GM12878 (cell line): ENCODE data around the gene TSPAN5. TPM values are rescaled to one million over a fixed set of nuclear protein-coding genes. Genes with fewer than 3 reads are reported as not detected.

Source experiments
- ATAC-seq: fragments of 200-7000 bp; cut with Tn5 transposase; 3 replicates; pipeline ENCODE4 v1.9.1; 2020; ENCODE audit warnings: mild to moderate bottlenecking, moderate library complexity
- BruUV-seq: library from RNA; stranded (reverse); fragments of 400-500 nt; replicated peaks from 2 replicates; lab custom pipeline; 2021; lab: Mats Ljungman, UMichigan
- CTCF ChIA-PET: fragments of 300-600 bp; sonication (Branson Sonifier 250); formaldehyde crosslinking; extraction: SDS; loops from one replicate; lab custom pipeline; 2021; ENCODE audit warnings: inconsistent platforms; lab: Yijun Ruan, JAX
- POLR2A ChIA-PET: fragments of 350-600 bp; formaldehyde crosslinking; extraction: SDS; loops from one replicate; lab custom pipeline; 2021; ENCODE audit warnings: inconsistent platforms; lab: Charles Lee
- RAD21 ChIA-PET: fragments of 300-600 bp; sonication (Branson Sonifier 250); formaldehyde crosslinking; loops from one replicate; lab custom pipeline; 2023; ENCODE audit warnings: antibody characterized with exemption; ENCODE audit not compliant: unreplicated experiment; lab: Charles Lee
- SMC1A ChIA-PET: fragments of 300-600 bp; sonication (Branson Sonifier 250); formaldehyde crosslinking; loops from one replicate; lab custom pipeline; 2023; ENCODE audit not compliant: unreplicated experiment, uncharacterized antibody; lab: Charles Lee
- DNase-seq: peaks from one replicate; pipeline ENCODE4 v3.0.0-alpha.2; 2011; ENCODE audit warnings: low read depth, low spot score
- FAIRE-seq: peaks from 3 replicates; lab custom pipeline; 2011; peaks lifted over from hg19 to GRCh38; lab: Jason Lieb, UNC
- H2AFZ ChIP-seq: 2 replicates; pipeline ENCODE4 v1.6.0; 2011; ENCODE audit warnings: low read depth, low read length, control low read depth; ENCODE audit not compliant: control insufficient read depth
- H3K27ac ChIP-seq: 2 replicates; pipeline ENCODE4 v1.5.1; 2011; ENCODE audit warnings: control low read depth; ENCODE audit not compliant: control insufficient read depth, insufficient read depth
- H3K27me3 ChIP-seq, 2 experiments: replicated peaks in 1 of 2; 2 replicates each; pipeline versions ENCODE4 v1.6.0 to v1.6.1; 2011; ENCODE audit warnings: low read length in 1 of 2; ENCODE audit not compliant: control insufficient read depth in 2 of 2, insufficient read depth in 2 of 2
- H3K36me3 ChIP-seq, 2 experiments: 2 replicates each; pipeline ENCODE4 v1.5.1; 2011; ENCODE audit warnings: low read length in 1 of 2; ENCODE audit not compliant: control insufficient read depth in 2 of 2, insufficient read depth in 2 of 2
- H3K4me1 ChIP-seq: 2 replicates; pipeline ENCODE4 v1.6.1; 2011; ENCODE audit warnings: mild to moderate bottlenecking, low read length, moderate library complexity, mixed read lengths; ENCODE audit not compliant: control insufficient read depth, insufficient read depth
- H3K4me2 ChIP-seq: 2 replicates; pipeline ENCODE4 v1.6.0; 2011; ENCODE audit warnings: control low read depth; ENCODE audit not compliant: control insufficient read depth, insufficient read depth
- H3K4me3 ChIP-seq: fragments of 200-600 bp; sonication (generic); 2 replicates; pipeline ENCODE4 v1.5.1; 2016
- H3K79me2 ChIP-seq: 2 replicates; pipeline ENCODE4 v1.6.0; 2011; ENCODE audit warnings: low read length; ENCODE audit not compliant: control insufficient read depth, insufficient read depth
- H3K9ac ChIP-seq: 2 replicates; pipeline ENCODE4 v1.8.0; 2011; ENCODE audit warnings: low read length, control low read depth, mixed read lengths; ENCODE audit not compliant: control insufficient read depth, insufficient read depth
- H3K9me3 ChIP-seq: replicated peaks from 3 replicates; pipeline ENCODE4 v1.5.1; 2011; ENCODE audit warnings: mild to moderate bottlenecking, low read length; ENCODE audit not compliant: control insufficient read depth, insufficient read depth
- H4K20me1 ChIP-seq: 2 replicates; pipeline ENCODE4 v1.6.0; 2011; ENCODE audit not compliant: control insufficient read depth, insufficient read depth
- ATF7 ChIP-seq: fragments of 450-650 bp; IDR thresholded peaks from 2 replicates; pipeline ENCODE4 v1.6.1; 2016; ENCODE audit warnings: low read depth, mild to moderate bottlenecking
- CREB1 ChIP-seq: IDR thresholded peaks from 2 replicates; pipeline ENCODE4 v1.6.1; 2012; ENCODE audit warnings: low read depth, mild to moderate bottlenecking, inconsistent platforms
- CUX1 ChIP-seq: IDR thresholded peaks from 2 replicates; pipeline ENCODE4 v1.6.1; 2012; ENCODE audit warnings: improper control_type of control experiment, low read depth, low read length; ENCODE audit not compliant: insufficient replicate concordance
- HCFC1 ChIP-seq: fragments of 150-350 bp; IDR thresholded peaks from 2 replicates; pipeline ENCODE4 v1.6.1; 2014; ENCODE audit warnings: low read length
- HDAC6 ChIP-seq: fragments of 200-600 bp; sonication (generic); IDR thresholded peaks from one replicate; pipeline ENCODE4 v1.8.0; 2017; ENCODE audit warnings: antibody characterized with exemption; ENCODE audit not compliant: unreplicated experiment
- LARP7 ChIP-seq: fragments of 450-650 bp; IDR thresholded peaks from 2 replicates; pipeline ENCODE4 v1.6.1; 2017; ENCODE audit warnings: mild to moderate bottlenecking
- MLLT1 ChIP-seq: fragments of 450-650 bp; IDR thresholded peaks from 2 replicates; pipeline ENCODE4 v1.6.1; 2016; ENCODE audit warnings: mild to moderate bottlenecking
- RBBP5 ChIP-seq: fragments of 200-600 bp; sonication (generic); conservative IDR thresholded peaks from 2 replicates; pipeline ENCODE4 v1.6.1; 2016
- SMAD5 ChIP-seq: IDR thresholded peaks from 2 replicates; pipeline ENCODE4 v1.6.1; 2016; ENCODE audit warnings: antibody characterized with exemption, low read depth
- TAF1 ChIP-seq: IDR thresholded peaks from 2 replicates; pipeline ENCODE4 v1.6.1; 2011; ENCODE audit warnings: mild to moderate bottlenecking, low read depth, low read length, borderline replicate concordance
- TCF3 ChIP-seq: IDR thresholded peaks from 2 replicates; pipeline ENCODE4 v1.6.1; 2012; ENCODE audit warnings: low read depth, mild to moderate bottlenecking, low read length, borderline replicate concordance; ENCODE audit not compliant: insufficient read depth
- YBX1 ChIP-seq: fragments of 450-650 bp; IDR thresholded peaks from 2 replicates; pipeline ENCODE4 v1.6.1; 2016; ENCODE audit warnings: antibody characterized with exemption
- ZBTB11 ChIP-seq: fragments of 450-650 bp; formaldehyde crosslinking; IDR thresholded peaks from 2 replicates; pipeline ENCODE4 v1.5.0; 2022; ENCODE audit warnings: mild to moderate bottlenecking, missing genetic modification characterization
- ZBTB33 ChIP-seq: fragments of 450-650 bp; IDR thresholded peaks from 2 replicates; pipeline ENCODE4 v1.6.1; 2017; ENCODE audit warnings: mild to moderate bottlenecking
- WGBS: methylation state at CpG from one replicate; pipeline ENCODE4 v1.1.6; 2016; ENCODE audit warnings: low lambda C conversion rate; ENCODE audit not compliant: insufficient replicate concordance, insufficient coverage; ENCODE audit errors: missing lambda C conversion rate; 5-methylcytosine and 5-hydroxymethylcytosine counted together
- in situ Hi-C: fragments of 300-500 bp; cut with MboI; formaldehyde crosslinking; loops from 9 replicates; pipeline ENCODE4 v1.14.3; 2018; ENCODE audit warnings: mixed read lengths
- intact Hi-C: fragments of 100-400 bp; cut with micrococcal nuclease; formaldehyde crosslinking; loops from one replicate; pipeline ENCODE4 v1.14.2; 2022; ENCODE audit not compliant: unreplicated experiment
- polyA plus RNA-seq, 11 experiments: library from polyadenylated mRNA; depleted of rRNA in 4 of 11; unstranded in 6 of 11; stranded (reverse) in 5 of 11; fragments of >200 nt; fragmentation: Nextera tagmentation in 4 of 11; fragmentation: Illumina TruSeq in 1 of 11; extraction: Ambion mirVana in 4 of 11; extraction: Trizol in 1 of 11; gene quantifications; 1 replicate in 1 of 11; 2 replicates in 10 of 11; pipeline versions ENCODE4 v1.2.1 to v1.2.3, GENCODE V29; 2011 to 2016; ENCODE audit warnings: inconsistent platforms in 2 of 11, missing spikeins in 2 of 11, low read depth in 1 of 11
- total RNA-seq, 4 experiments: library from RNA; depleted of rRNA in 3 of 4; stranded (reverse); fragments of >200 nt in 3 of 4; fragmentation: Illumina TruSeq in 1 of 4; extraction: Trizol in 1 of 4; gene quantifications; 2 replicates each; pipeline versions ENCODE4 v1.2.1 to v1.2.3, GENCODE V29; 2013 to 2021

Gene TSPAN5
- total and polyA plus RNA-seq, 10 of the 15 experiments (the other 5 are each of a cell fraction or from before 2014, with no cell fraction given): 0.09 to 8.2 (median 0.27) TPM

GRCh38 chr4:98502031-98502430 lies 156.4 kb downstream of the TSPAN5 start:
- Histone ChIP-seq H3K4me1 (no peaks in the 10 kb centered on the region), H3K36me3 (no peaks in the 10 kb centered on the region), H2AFZ (no peak overlapping the region), H3K4me3 (no peak overlapping the region), H3K27ac (no peak overlapping the region), H3K9ac (no peak overlapping the region), H3K79me2 (no peaks in the 10 kb centered on the region), H3K27me3 (no peaks in the 10 kb centered on the region), H3K4me2 (no peak overlapping the region), H3K9me3 (no peaks in the 10 kb centered on the region), H4K20me1 (no peaks in the 10 kb centered on the region)
- ChIA-PET CTCF (no interaction called here), POLR2A (no interaction called here), SMC1A (no interaction called here), RAD21 (no interaction called here)
- no TSS peak for BruUV-seq
- no peak for FAIRE-seq
- intact Hi-C loops (no loop called here), in situ Hi-C loops (no loop called here)
- DNase-seq: no peak
- 70% methylated on average over 2 of the region's 2 CpGs for WGBS
- ATAC-seq: no peak
- TF ChIP-seq HDAC6 (no peak), MLLT1 (no peak), LARP7 (no peak), YBX1 (no peak), TCF3 (no peak), HCFC1 (no peak), TAF1 (no peak), ZBTB33 (no peak), ZBTB11 (no peak), CUX1 (no peak), SMAD5 (no peak), CREB1 (no peak), ATF7 (no peak), RBBP5 (no peak)
